ENCODE data around the gene TTC22. TPM values are rescaled to one million over a fixed set of nuclear protein-coding genes. Genes with fewer than 3 reads are reported as not detected.

The TTC22 gene
- total RNA-seq, 1 experiment from 2014 or later: 0.59 TPM

DNA sequence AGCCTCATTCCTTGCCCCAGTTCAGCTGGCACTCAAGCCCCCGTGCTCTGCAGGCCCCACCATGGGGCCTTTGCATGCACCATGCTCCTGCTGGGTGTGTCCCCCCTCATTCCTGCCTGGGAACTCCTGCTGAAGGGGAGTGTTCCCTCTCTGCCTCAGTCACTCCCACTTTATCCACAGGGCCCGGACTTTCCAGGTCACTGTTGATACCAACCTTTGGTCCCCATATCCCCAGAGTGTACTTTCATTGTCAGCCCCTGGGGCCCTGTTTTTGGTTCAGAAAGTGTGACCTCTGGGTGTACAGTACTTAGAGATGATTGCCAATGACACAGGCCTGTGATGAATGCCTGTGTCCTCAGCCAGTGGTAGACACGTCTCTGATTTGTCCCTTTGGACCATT lies 2.9 kb downstream of the TTC22 start:
- H3K23ac ChIP-seq (ENCODE audit: insufficient read length, low read depth, low read length): no peak overlapping the region
- H3K36me3 Mint-ChIP-seq (ENCODE audit: insufficient read depth in 1 of 3, low read depth in 3 of 3): no peaks in the 10 kb centered on the region
- H3K27ac Mint-ChIP-seq: peak overlapping the region in 1 of 3 experiments; percentile 32; a peak in 1 of 7 replicates
- H3K27me3 Mint-ChIP-seq (ENCODE audit: low read depth): peaks cover 24% of the 10 kb centered on the region
- H3K14ac ChIP-seq (ENCODE audit: insufficient read depth, low read length): no peak overlapping the region
- no peak overlapping the region for H3K27ac ChIP-seq (ENCODE audit: insufficient read length, low read depth, low read length)
- no peak overlapping the region for H2AFZ ChIP-seq (ENCODE audit: low read length)
- TF ChIP-seq, protein P1, sequence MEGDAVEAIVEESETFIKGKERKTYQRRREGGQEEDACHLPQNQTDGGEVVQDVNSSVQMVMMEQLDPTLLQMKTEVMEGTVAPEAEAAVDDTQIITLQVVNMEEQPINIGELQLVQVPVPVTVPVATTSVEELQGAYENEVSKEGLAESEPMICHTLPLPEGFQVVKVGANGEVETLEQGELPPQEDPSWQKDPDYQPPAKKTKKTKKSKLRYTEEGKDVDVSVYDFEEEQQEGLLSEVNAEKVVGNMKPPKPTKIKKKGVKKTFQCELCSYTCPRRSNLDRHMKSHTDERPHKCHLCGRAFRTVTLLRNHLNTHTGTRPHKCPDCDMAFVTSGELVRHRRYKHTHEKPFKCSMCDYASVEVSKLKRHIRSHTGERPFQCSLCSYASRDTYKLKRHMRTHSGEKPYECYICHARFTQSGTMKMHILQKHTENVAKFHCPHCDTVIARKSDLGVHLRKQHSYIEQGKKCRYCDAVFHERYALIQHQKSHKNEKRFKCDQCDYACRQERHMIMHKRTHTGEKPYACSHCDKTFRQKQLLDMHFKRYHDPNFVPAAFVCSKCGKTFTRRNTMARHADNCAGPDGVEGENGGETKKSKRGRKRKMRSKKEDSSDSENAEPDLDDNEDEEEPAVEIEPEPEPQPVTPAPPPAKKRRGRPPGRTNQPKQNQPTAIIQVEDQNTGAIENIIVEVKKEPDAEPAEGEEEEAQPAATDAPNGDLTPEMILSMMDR (conservative IDR thresholded peaks at IDR 0.05): no peak
- H2BK120ac ChIP-seq (ENCODE audit: low read depth, low read length, poor library complexity, severe bottlenecking): no peak overlapping the region
- H2BK5ac ChIP-seq (ENCODE audit: insufficient read length, low read length): no peak overlapping the region
- no peak for DNase-seq
- H3K4me1 ChIP-seq (ENCODE audit: insufficient read depth, low read length): no peaks in the 10 kb centered on the region; the same call in 1 of the 2 replicates
- no peak overlapping the region for H3K18ac ChIP-seq (ENCODE audit: insufficient read length, low read depth, low read length)
- no peak overlapping the region for H2AK5ac ChIP-seq (ENCODE audit: insufficient read length, low read length)
- no peak overlapping the region for H3T11ph ChIP-seq (ENCODE audit: low read length)
- no peaks in the 10 kb centered on the region for H3K79me1 ChIP-seq (ENCODE audit: insufficient read depth, low read depth, low read length, poor library complexity, severe bottlenecking)
- H3K79me2 ChIP-seq (ENCODE audit: insufficient read depth, low read length): no peaks in the 10 kb centered on the region
- H3K4ac ChIP-seq (ENCODE audit: low read depth, low read length): no peak overlapping the region
- no peak overlapping the region for H3K56ac ChIP-seq (ENCODE audit: insufficient read length, low read depth, low read length)
- H3K9me3 ChIP-seq (ENCODE audit: control insufficient read depth, low read depth, low read length): no peaks in the 10 kb centered on the region
- no CpG with 5 or more reads among the region's 3 CpGs for WGBS (ENCODE audit: extremely low coverage, insufficient read length, low lambda C conversion rate)
- no peak overlapping the region for H4K8ac ChIP-seq (replicated peaks; ENCODE audit: insufficient read length, low read depth, low read length)
- H3K4me2 ChIP-seq (ENCODE audit: insufficient read depth, insufficient read length, low read length): no peak overlapping the region
- peaks cover 27 to 37% of the 10 kb centered on the region in 2 experiments for H3K4me1 Mint-ChIP-seq
- H2BK15ac ChIP-seq (ENCODE audit: low read depth, low read length): no peak overlapping the region
- no peak overlapping the region for H2BK20ac ChIP-seq (ENCODE audit: low read depth, low read length, poor library complexity, severe bottlenecking)
- H3K27me3 ChIP-seq (ENCODE audit: insufficient read depth, low read length): no peaks in the 10 kb centered on the region; the same call in 1 of the 2 replicates
- H4K91ac ChIP-seq (ENCODE audit: insufficient read length, low read depth, low read length): no peak overlapping the region
- no peak overlapping the region for H3K4me3 Mint-ChIP-seq
- H3K23me2 ChIP-seq (ENCODE audit: insufficient read length, low read depth, low read length, poor library complexity, severe bottlenecking): no peaks in the 10 kb centered on the region
- H3K9ac ChIP-seq (ENCODE audit: extremely low read depth, insufficient read length, low read length): no peak overlapping the region
- H3K9me3 Mint-ChIP-seq: no peaks in the 10 kb centered on the region
- H2BK12ac ChIP-seq (ENCODE audit: insufficient read length, low read depth, low read length): no peak overlapping the region
- H4K5ac ChIP-seq (ENCODE audit: insufficient read length, low read depth, low read length): no peak overlapping the region
- H4K20me1 ChIP-seq (ENCODE audit: control insufficient read depth, insufficient read depth, insufficient read length): no peaks in the 10 kb centered on the region
